ENCODE measurements around the gene RBMS3. TPM values are rescaled to one million over a fixed set of nuclear protein-coding genes. Genes with fewer than 3 reads are reported as not detected.

The RBMS3 gene
- total RNA-seq, 1 donor: 81.1 TPM

DNA sequence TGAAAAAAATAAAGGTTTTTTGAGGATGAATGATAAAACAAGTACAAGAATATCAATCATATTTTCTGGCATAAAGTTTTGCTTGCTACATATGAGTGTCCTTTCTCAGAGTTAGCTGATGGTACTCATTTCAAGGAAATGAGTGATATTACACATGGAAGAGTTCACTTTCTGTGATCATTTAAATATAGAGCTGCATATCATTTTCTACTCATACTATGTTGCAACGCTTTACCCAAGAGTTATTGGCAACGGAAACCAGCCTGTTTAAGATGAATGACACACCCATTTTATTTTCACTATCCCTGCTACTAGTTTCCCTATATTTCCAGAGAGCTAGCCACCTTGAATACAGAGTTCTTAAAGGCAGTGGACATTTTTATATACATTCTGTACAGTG, 35.4 kb upstream of the RBMS3 start:
- Histone ChIP-seq H3K36me3 (ENCODE audit: insufficient read depth, low read length) (no peaks in the 10 kb centered on the region), H3K27me3 (ENCODE audit: insufficient read depth, low read length) (no peaks in the 10 kb centered on the region), H3K9me3 (ENCODE audit: low read depth, low read length) (no peaks in the 10 kb centered on the region), H2AFZ (ENCODE audit: low read length) (no peak overlapping the region), H3K4me2 (ENCODE audit: insufficient read depth, low read length) (no peak overlapping the region), H3K79me2 (ENCODE audit: insufficient read depth, low read length) (no peaks in the 10 kb centered on the region), H4K20me1 (ENCODE audit: insufficient read depth, low read length) (no peaks in the 10 kb centered on the region), H3K4me3 (ENCODE audit: insufficient read depth, low read length) (no peak overlapping the region), H3K27ac (ENCODE audit: low read depth, low read length) (no peak overlapping the region), H3K4me1 (ENCODE audit: insufficient read depth, low read length) (no peaks in the 10 kb centered on the region)
- no peak for TF ChIP-seq CTCF (IDR thresholded peaks at IDR 0.05; ENCODE audit: extremely low read depth, low read depth, low read length)
- DNase-seq (ENCODE audit: insufficient read length, low spot score, missing footprints): no peak

- no peaks in the 10 kb centered on the region for H3K4me1 ChIP-seq (ENCODE audit: insufficient read depth, low read length)
- no peaks in the 10 kb centered on the region for H4K20me1 ChIP-seq (ENCODE audit: insufficient read depth, low read length)
- no peak overlapping the region for H3K4me2 ChIP-seq (ENCODE audit: insufficient read depth, low read length)
- no peak for TF ChIP-seq CTCF (IDR thresholded peaks at IDR 0.05; ENCODE audit: extremely low read depth, low read depth, low read length)
- no peak for DNase-seq (ENCODE audit: insufficient read length, low spot score, missing footprints)
- no peaks in the 10 kb centered on the region for H3K27me3 ChIP-seq (ENCODE audit: insufficient read depth, low read length)
- no peak overlapping the region for H3K4me3 ChIP-seq (ENCODE audit: insufficient read depth, low read length)
- H3K9me3 ChIP-seq (ENCODE audit: low read depth, low read length): no peaks in the 10 kb centered on the region
- H3K79me2 ChIP-seq (ENCODE audit: insufficient read depth, low read length): no peaks in the 10 kb centered on the region
- no peak overlapping the region for H2AFZ ChIP-seq (ENCODE audit: low read length)
- H3K36me3 ChIP-seq (ENCODE audit: insufficient read depth, low read length): no peaks in the 10 kb centered on the region
- H3K27ac ChIP-seq (ENCODE audit: low read depth, low read length): no peak overlapping the region
These were observed 33.7 kb upstream of the RBMS3 start for GRCh38 chr3:29247088-29247745.

DNA sequence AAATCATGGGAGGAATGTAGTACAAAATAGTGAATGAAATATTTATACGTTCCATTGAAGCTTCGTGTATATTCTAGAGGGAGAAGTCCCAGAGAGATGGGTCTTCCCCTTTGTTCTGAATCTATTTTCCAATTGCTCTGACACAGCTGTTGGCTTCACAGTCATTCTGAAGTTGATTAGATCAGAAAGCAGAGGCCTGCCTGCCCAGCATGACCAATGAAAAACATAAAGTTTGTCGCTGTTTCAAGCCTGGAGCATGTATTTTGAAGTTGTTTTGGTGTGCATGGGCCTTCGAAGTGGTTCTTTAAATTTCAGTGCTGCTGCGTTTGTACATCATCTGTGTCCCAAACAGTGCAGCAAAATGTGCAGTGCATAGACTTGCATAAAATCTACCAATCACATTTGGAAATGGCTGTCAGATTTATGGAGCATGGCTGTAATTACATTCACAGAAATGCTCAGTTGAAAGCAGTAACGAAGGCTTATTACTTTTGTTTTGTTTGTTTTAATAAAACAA, 31.0 kb upstream of the RBMS3 start:
- no peaks in the 10 kb centered on the region for H3K79me2 ChIP-seq (ENCODE audit: insufficient read depth, low read length)
- peaks cover 3% of the 10 kb centered on the region for H3K4me1 ChIP-seq (ENCODE audit: insufficient read depth, low read length)
- no peaks in the 10 kb centered on the region for H4K20me1 ChIP-seq (ENCODE audit: insufficient read depth, low read length)
- no peak overlapping the region for H3K4me3 ChIP-seq (ENCODE audit: insufficient read depth, low read length)
- no peaks in the 10 kb centered on the region for H3K36me3 ChIP-seq (ENCODE audit: insufficient read depth, low read length)
- no peak for DNase-seq (ENCODE audit: insufficient read length, low spot score, missing footprints)
- no peak for TF ChIP-seq CTCF (IDR thresholded peaks at IDR 0.05; ENCODE audit: extremely low read depth, low read depth, low read length)
- no peak overlapping the region for H3K27ac ChIP-seq (ENCODE audit: low read depth, low read length)
- H3K4me2 ChIP-seq (ENCODE audit: insufficient read depth, low read length): no peak overlapping the region
- H3K27me3 ChIP-seq (ENCODE audit: insufficient read depth, low read length): no peaks in the 10 kb centered on the region
- no peak overlapping the region for H2AFZ ChIP-seq (ENCODE audit: low read length)
- no peaks in the 10 kb centered on the region for H3K9me3 ChIP-seq (ENCODE audit: low read depth, low read length)

DNA sequence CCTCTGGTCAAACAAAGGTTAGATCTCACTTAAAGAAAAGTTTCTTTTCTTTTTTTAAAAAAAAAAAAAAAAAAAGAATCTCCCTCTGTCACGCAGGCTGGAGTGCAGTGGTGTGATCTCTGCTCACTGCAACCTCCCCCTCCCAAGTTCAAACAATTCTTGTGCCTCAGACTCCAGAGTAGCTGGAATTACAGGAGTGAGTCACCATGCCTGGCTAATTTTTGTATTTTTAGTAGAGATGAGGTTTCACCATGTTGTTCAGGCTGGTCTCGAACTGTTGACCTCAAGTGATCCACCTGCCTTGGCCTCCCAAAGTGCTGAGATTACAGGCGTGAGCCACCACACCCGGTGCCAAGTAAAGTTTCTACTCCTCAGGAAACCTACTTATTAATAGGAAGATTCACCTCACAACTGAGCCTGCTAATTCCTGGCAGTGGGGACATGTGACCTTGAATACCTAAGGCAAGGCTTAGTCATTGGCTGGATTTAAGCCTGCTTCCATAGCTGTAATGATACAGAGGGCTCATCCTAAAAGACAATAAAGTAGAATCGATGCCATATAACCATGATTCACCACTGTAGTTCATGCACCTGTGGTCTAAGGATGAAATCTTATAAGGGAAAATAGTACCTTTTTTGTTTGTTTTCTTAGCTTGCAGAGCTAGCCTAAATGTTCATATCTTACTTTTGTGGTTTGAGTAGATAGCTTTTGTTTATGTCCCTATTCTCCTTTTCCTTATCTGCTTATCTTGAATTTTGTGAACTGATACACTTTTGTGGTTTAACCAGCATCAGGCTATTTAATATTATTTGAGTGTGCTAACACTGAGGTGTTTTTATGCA, 24.8 kb upstream of the RBMS3 start:
- H3K79me2 ChIP-seq (ENCODE audit: insufficient read depth, low read length): no peaks in the 10 kb centered on the region
- H3K4me1 ChIP-seq (ENCODE audit: insufficient read depth, low read length): peaks cover 6% of the 10 kb centered on the region
- DNase-seq (ENCODE audit: insufficient read length, low spot score, missing footprints): no peak
- no peak for TF ChIP-seq CTCF (IDR thresholded peaks at IDR 0.05; ENCODE audit: extremely low read depth, low read depth, low read length)
- no peak overlapping the region for H3K4me3 ChIP-seq (ENCODE audit: insufficient read depth, low read length)
- no peaks in the 10 kb centered on the region for H3K27me3 ChIP-seq (ENCODE audit: insufficient read depth, low read length)
- H3K4me2 ChIP-seq (ENCODE audit: insufficient read depth, low read length): no peak overlapping the region
- H3K27ac ChIP-seq (ENCODE audit: low read depth, low read length): no peak overlapping the region
- no peaks in the 10 kb centered on the region for H3K36me3 ChIP-seq (ENCODE audit: insufficient read depth, low read length)
- no peaks in the 10 kb centered on the region for H3K9me3 ChIP-seq (ENCODE audit: low read depth, low read length)
- H2AFZ ChIP-seq (ENCODE audit: low read length): no peak overlapping the region
- H4K20me1 ChIP-seq (ENCODE audit: insufficient read depth, low read length): no peaks in the 10 kb centered on the region

All from osteoblast (primary cell).